ENCODE results near the gene AKAP6. TPM values are rescaled to one million over a fixed set of nuclear protein-coding genes. Genes with fewer than 3 reads are reported as not detected.

Gene AKAP6
- total and polyA plus RNA-seq, 2 of the 8 experiments (the other 6 are each of a cell fraction or from before 2014, with no cell fraction given) = 0.09 to 0.89 TPM

GRCh38 chr14:32491416-32492016 lies 162.4 kb downstream of the AKAP6 start:
- Histone ChIP-seq H3K27ac (ENCODE audit: low read depth, low read length) (no peak overlapping the region), H3K4me1 (replicated peaks in 1 of 4; ENCODE audit: control insufficient read depth in 3 of 4, insufficient read depth in 4 of 4, low read length in 3 of 4) (no peaks in the 10 kb centered on the region), H3K56ac (replicated peaks; ENCODE audit: insufficient read length, low read depth, low read length) (no peak overlapping the region), H3K9me3 (ENCODE audit: insufficient read depth in 2 of 2, low read depth in 1 of 2, low read length in 1 of 2) (no peaks in the 10 kb centered on the region), H2BK120ac (replicated peaks; ENCODE audit: low read depth, low read length) (no peak overlapping the region), H4K5ac (ENCODE audit: insufficient read length, low read depth, low read length) (no peak overlapping the region), H3K9ac (replicated peaks in 1 of 4; ENCODE audit: extremely low read depth in 1 of 4, low read depth in 3 of 4, low read length in 3 of 4) (no peak overlapping the region), H3K27me3 (replicated peaks in 1 of 4; ENCODE audit: control insufficient read depth in 3 of 4, extremely low read depth in 1 of 4, insufficient read depth in 3 of 4, low read length in 3 of 4) (no peaks in the 10 kb centered on the region), H2BK20ac (ENCODE audit: low read length) (no peak overlapping the region), H3K79me2 (ENCODE audit: control insufficient read depth in 1 of 2, insufficient read depth in 2 of 2, low read length in 2 of 2) (no peaks in the 10 kb centered on the region), H4K20me1 (replicated peaks in 1 of 2; ENCODE audit: control insufficient read depth in 1 of 2, insufficient read depth in 2 of 2, low read length in 2 of 2) (no peaks in the 10 kb centered on the region), H3K79me1 (ENCODE audit: low read depth, low read length) (no peaks in the 10 kb centered on the region), H2BK5ac (ENCODE audit: low read depth, low read length) (no peak overlapping the region), H4K91ac (replicated peaks; ENCODE audit: insufficient read length, low read length) (no peak overlapping the region), H2AFZ (ENCODE audit: low read length) (no peak overlapping the region), H3K14ac (ENCODE audit: insufficient read length) (no peak overlapping the region), H2BK15ac (ENCODE audit: low read length) (no peak overlapping the region), H3K23ac (ENCODE audit: insufficient read length) (no peak overlapping the region), H3K23me2 (ENCODE audit: low read depth, low read length) (no peaks in the 10 kb centered on the region), H2BK12ac (ENCODE audit: low read depth, low read length) (no peak overlapping the region), H3K18ac (ENCODE audit: extremely low read depth, low read length) (no peak overlapping the region), H3K36me3 (ENCODE audit: control insufficient read depth in 2 of 4, insufficient read depth in 4 of 4, low read length in 3 of 4) (no peaks in the 10 kb centered on the region), H3K4me3 (ENCODE audit: extremely low read depth in 1 of 4, insufficient read depth in 2 of 4, low read depth in 3 of 4, low read length in 4 of 4) (no peak overlapping the region), H4K8ac (ENCODE audit: extremely low read depth, insufficient read depth, low read length) (no peak overlapping the region), H3K4ac (replicated peaks; ENCODE audit: insufficient read length, low read depth, low read length) (no peak overlapping the region), H3K4me2 (ENCODE audit: insufficient read depth in 1 of 2, low read depth in 2 of 2, low read length in 2 of 2) (no peak overlapping the region), H2AK5ac (ENCODE audit: low read depth, low read length) (no peak overlapping the region)
- ChIA-PET POLR2A (ENCODE audit: partially characterized antibody) (no interaction called here), CTCF (ENCODE audit: partially characterized antibody) (interaction anchor here (1.0 kb wide), 1 partner anchor 14 kb away, joined by 3 read pairs; no protein-coding TSS in a partner anchor)
- FAIRE-seq = no peak
- no peak for TF ChIP-seq HDAC6 (IDR thresholded peaks at IDR 0.05; ENCODE audit: low read depth, low read length)
- TF ChIP-seq SIX5 (IDR thresholded peaks at IDR 0.05; ENCODE audit: low read depth, low read length) = no peak
- TF ChIP-seq CTBP2 (IDR thresholded peaks at IDR 0.05; ENCODE audit: borderline replicate concordance, insufficient read depth, insufficient read length, low read length) = no peak
- TF ChIP-seq RFX5 (IDR thresholded peaks at IDR 0.05; ENCODE audit: borderline replicate concordance, low read depth, low read length) = no peak
- TF ChIP-seq EP300 (IDR thresholded peaks at IDR 0.05; ENCODE audit: borderline replicate concordance in 1 of 2, low read depth in 2 of 2, low read length in 2 of 2) = no peak
- TF ChIP-seq FOSL1 (IDR thresholded peaks at IDR 0.05; ENCODE audit: insufficient read depth, low read depth, low read length) = no peak
- no peak for TF ChIP-seq CHD1 (IDR thresholded peaks at IDR 0.05; ENCODE audit: low read depth, low read length)
- no peak for TF ChIP-seq MAX (IDR thresholded peaks at IDR 0.05)
- TF ChIP-seq SIRT6 (IDR thresholded peaks at IDR 0.05; ENCODE audit: low read length) = no peak
- TF ChIP-seq EGR1 (IDR thresholded peaks at IDR 0.05; ENCODE audit: borderline replicate concordance, low read depth, low read length) = no peak
- no peak for DNase-seq (ENCODE audit: low read depth in 1 of 2, low spot score in 2 of 2)
- 90% methylated on average over 3 of the region's 3 CpGs; no CpG with 5 or more reads in 1 of the 2 experiments for WGBS, 2 experiments (ENCODE audit: extremely low coverage in 1 of 2, insufficient coverage in 1 of 2, insufficient read length in 1 of 2, insufficient replicate concordance in 2 of 2, low coverage in 1 of 2, low lambda C conversion rate in 2 of 2, missing lambda C conversion rate in 1 of 2)
